CD4-positive, alpha-beta T cell treated with Interleukin-15 for 4 hours (primary cell): ENCODE measurements around the gene FHIT.

Experiments
- DNase-seq: peaks from one replicate; pipeline ENCODE4 v3.0.0-alpha.2; 2020; ENCODE audit warnings: low spot score

Gene FHIT

DNA sequence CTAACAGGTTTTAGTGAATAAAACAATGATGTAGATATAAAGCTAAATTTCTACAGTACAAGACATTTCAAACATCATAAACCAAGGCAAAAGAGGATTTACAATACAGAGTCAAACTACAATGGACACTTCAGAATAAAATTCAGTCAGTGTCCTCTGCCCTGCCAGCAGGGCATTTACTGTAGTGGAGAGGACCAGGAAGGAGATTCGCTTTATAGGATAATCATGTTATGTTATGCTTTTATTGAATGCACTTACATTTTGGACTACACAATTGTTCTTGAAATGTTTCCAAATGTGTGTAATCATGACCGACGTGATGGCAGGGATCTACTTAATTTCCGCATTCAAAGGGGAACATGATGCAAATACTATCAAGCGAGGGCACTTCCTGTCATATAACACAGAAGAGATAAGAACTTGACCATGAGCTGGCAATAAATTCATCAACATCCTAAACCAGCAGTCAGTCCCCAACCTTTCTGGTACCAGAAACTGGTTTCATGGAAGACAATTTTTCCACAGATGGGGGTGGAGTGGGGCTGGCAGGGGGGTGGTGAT is 925.6 kb downstream of the FHIT start:
- no peak for DNase-seq

DNA sequence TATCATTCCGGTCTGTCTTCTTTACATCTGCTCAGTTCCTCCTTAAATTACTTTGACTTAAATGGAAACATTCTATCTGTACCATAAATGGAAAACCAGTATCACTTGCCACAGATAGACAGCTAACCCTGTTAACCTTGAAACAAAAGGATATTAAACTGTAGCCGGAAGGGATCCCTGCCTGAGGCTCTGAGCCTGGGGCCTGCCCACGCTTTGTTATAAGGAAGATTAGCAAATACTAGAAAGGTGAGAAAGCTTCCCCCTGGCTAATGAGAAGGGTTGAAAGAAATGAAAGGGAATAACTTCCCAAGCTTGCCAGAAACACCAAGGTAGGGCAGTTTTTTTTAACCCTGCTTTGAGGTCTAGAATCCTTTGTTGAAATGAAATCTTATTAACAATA is 927.6 kb downstream of the FHIT start:
- DNase-seq: no peak

DNA sequence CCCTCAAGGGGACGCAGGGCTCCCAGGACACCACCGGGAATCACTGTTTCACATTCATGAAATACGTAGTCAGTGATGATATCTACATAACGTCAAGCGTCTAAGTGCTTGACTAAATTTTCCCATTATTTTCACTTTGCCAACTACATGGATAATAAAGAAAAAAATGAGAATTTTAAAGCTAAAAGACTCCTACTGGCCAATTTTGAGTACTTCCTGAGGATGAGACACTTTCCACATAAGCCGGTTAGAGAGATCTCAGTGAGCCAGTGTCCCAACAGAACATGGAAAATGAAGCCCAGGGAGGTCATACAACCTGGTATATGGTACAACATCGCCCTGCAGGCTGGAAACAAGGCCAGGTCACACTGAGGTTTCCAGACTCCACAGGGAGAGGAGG is 928.1 kb downstream of the FHIT start:
- DNase-seq: no peak

DNA sequence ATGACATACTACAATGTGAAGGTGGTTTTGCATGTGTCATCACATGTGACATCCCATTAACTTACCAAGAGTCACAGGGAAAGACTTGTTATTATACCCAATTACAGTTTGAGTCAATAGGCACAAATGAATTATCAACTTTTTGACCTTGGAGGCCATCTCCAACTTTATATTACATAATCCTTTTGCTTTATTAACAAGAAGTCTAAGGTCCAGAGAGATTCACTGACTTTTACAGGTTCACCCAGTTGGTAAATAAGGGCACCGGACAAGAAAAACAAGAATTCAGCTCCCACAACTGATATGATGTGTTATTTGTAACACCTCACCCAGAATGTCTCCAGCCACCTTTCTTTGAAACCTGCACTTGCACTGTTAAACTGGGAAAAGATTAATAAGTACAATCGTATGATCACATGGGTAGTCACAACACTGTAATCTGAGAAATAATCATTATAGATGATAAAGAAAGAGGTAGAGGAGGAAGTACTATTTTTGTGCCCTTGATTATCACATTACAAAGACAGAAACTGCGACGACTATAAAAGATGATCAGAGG is 928.9 kb downstream of the FHIT start:
- DNase-seq: no peak

DNA sequence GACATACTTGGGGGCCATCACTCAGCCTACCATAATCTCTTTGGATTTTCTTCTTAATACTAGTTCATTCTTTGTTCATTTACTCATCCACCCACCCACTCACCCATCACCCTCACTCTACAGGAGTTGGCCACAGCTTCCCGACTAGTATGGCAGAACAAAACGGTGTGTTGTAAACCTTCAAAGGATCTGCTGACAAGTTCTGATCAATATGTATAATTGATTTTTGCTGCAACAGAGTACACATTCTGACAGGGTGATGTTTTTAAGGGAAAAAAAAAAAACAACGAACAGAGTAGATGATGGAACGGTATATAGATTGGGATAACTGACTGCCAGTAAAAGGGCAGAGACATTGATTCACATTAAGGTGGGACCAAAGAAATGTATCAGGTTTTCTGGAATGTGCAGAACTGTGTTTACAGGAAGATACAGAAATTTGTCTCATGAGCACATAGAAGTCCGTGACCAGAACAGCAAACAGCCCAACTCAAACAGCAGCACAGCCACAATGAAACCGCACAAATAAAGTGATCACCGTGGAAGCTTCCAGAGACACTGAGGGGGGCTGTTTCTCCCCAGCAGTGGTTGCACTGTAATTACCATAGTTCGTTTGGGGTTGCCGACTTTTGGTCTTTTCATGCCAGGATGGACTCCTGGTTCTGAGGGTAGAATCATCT is 931.9 kb downstream of the FHIT start:
- no peak for DNase-seq

DNA sequence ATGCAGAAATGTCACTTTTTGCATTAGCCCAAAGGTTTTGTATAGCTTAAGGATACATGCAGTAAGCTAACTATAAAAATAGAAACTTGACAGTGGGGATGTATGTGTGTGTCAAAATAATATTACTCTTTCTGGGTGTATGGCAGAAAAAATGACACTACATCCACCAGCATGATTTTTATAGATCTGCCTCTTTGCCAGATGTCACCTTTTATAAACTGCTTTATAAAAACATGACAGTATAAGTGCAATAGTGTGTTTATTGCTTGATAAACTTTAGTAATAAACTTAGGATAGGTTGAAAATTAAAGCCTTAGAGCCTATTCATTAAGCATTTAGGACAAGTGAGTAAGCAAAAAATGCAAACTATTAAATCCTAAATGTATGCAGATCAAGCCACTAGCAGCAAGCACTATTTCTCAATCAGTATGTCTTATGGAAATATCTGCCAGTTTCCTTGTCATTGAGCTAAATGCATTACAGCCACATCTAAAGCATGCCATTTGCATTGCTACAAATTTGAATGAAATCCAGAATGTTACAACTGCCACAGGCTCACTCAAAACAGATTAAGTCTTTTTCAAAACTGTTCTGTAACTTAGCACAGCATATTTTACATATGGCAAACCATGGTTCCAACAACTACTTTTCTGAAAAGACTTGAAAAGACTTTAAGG is 935.0 kb downstream of the FHIT start:
- DNase-seq: no peak

DNA sequence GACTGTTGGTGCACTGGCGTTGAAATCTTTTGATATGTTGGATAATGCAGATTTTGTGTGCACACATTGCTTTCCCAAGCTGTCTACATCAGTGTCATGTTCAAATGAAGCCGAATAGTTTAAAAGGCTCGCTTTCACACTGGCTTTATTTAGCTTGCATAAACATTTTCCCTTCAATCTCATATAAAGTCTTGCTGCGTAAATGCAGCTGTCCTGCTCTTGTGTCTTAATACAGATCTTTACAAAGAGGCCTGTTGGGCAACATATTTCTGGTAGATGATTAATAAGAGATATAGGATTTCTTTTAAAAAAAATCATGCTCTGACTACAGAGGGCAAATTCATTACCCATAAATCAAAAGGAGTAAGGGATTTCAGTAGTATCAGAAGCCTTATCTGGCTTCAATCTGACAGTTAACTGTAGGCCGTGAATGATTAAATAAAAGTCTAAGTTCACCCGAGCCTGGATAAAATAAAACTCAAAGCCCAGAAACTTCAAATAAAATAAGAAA is 937.2 kb downstream of the FHIT start:
- DNase-seq: no peak

DNA sequence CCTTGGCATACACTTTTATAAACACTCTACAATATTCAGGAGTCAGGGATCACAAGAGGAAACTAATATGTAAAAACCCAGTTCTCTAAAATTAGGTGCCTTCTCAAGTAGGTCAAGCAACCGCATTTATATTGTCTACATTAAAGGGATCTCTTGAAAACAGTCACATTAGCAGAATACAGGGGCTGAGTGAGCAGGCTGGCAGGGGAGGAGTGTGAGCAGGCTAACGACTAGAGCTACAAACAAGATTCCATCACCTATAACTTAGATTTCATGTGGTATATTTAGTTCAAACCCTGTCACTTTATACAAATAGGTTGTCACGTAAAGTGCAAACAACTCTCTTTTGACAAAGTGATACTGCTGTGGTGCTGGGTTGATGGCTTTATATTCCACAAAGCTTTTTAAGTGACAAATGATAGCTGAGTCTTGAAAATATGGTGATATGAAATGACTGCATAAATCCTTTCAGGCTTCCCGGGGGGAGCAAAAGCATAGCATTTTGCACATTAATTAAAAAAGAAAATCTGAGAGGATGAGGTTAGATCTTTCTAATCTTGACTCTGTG is 937.9 kb downstream of the FHIT start:
- no peak for DNase-seq

DNA sequence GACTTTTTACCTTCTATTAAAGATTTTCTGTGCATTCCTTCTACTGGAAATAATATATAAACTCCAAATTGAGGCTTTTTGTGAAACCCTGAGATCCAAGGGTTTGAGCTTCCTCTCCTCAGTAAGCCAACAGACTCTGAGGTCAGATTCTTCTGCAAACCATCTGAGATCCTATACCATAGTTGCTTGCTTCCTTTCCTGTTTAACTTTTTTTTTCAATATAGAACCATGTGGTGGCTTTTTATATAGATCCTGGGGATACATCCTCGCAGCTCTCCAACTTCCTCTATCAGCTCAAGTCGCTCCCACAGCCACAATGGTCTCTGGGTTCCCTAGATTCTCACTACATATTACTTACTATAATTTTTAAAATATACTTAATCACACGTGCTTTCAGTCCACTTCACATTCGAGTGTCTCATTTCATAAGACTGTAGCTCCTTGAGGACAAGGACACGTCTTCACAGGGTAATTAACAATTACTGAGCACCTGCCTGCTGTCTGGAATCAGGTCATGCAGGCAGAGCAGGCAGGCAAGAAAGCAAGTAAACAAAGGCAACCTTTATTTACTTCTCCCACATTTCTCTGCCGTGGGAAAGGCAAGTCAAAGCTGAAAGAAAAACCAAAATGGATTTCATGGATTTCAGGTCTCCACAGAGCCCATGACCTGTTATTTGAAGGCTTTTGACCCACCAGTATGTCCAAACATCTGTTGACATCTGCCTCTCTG is 941.5 kb downstream of the FHIT start:
- no peak for DNase-seq

DNA sequence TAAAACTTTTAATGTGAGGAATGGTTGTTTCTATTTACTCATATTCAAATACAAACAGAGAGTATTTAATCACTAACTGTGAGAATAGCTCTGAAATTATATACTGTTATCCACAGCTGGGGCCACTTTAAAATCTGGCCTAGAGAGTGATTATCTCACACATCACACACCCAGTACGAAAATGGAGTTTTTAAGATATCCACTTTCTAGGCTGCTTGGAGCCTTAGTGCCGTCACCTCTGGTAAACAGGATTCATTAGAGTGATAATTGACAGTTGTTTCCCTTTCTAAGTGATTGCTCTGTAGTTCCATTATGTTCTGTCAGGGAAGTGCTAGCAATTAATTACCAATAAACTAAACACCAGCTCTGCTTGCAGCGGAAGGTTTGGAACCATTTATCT is 942.4 kb downstream of the FHIT start:
- DNase-seq: no peak

DNA sequence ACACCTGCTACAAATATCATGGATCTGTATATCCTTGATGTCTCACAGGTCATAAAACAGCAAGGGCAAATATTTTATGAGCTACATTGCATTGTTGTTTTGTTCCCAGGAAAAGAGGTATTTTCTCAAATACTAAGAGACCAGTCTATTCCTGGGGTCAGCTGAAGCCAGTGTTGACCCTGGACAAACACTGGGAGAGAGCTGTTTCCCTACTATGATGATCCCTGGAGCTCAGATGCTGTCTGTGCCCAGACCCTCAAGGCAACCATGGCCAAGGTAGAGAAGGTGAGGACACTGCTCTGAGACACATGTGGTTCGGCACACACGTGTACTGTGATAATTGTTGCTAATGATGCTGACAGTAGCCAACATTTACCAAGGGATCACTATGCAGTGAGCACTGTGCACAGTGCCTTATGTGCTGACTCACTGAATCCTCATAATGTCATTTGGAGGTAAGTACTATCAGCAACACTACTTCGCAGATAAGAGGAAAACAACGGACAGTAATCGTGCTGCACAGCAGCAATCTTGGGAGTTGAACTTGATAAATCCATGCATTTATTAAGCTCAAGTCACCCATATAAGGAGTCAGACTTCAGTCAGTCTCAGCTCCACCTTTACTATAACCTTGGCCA is 943.6 kb downstream of the FHIT start:
- no peak for DNase-seq

DNA sequence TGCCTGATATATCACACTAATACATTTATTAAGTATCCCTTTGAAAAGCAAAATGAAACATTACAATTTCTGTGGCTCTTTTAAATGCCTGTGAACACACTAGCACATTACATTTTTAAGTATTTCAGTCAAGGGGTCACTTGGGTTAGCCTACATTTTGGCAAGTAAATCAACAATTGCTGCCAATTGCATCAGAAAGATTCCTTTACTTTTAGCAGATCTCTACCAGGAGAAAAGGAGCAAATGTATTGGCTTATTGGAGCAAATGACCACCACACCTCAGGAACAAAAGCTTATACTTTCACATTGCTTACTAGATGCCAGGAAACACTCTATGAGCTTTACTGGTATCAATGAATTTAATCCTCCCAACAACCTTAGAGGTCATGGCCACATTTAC is 947.1 kb downstream of the FHIT start:
- DNase-seq: no peak

DNA sequence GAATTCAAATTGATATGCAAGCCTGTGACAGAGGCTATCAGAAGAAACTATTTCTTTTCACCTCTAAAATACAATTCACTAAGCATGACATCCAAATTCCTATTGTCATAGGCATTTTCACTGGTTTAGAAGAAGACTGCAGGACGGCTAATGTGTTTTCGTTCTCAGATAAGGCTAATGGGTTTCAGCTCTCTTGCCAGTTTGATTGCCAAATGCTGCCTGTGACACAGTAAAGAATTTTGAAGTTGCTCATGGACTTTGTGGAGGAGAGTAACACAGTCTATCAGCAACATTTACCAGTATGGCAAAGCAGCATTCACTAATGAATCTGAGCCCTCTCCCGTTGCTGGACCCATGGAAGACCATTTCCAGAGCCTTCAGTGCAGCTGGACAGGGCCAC is 948.1 kb downstream of the FHIT start:
- DNase-seq: no peak

DNA sequence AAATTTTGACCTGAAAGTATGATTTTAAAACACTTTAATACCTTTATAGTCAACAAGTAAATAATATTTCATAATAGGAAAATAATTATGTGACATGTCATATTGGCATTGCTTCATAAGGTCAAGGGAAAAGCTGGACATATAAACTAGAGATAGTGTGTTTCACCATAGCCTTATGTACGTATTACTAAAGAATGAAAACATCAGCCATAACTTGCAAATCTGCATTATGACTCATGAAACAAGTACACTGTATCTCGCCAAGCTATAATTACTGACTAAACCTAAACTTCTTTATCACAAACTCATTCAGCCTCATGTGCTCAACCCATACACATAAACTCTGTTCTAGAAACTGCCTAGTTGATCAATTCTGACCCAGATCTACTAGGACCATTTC is 950.1 kb downstream of the FHIT start:
- no peak for DNase-seq

DNA sequence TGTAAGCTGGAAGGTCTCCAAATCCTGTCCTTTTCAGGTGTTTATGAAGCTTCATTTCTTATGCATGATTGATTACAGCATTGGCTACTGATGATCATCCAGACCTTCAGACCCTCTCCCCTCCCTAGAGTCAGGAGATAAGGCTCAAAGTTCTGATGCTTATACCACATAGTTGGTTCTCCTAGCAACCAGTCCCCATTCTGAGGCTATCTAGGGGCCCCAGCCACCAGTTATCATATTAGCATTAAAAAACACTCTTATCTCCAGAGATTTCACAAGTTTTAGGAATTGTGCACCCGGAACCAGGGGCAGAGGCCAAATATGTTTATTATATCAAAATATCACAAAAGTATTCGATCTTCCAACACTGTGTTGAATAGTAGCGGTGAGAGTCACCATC is 953.1 kb downstream of the FHIT start:
- DNase-seq: no peak

DNA sequence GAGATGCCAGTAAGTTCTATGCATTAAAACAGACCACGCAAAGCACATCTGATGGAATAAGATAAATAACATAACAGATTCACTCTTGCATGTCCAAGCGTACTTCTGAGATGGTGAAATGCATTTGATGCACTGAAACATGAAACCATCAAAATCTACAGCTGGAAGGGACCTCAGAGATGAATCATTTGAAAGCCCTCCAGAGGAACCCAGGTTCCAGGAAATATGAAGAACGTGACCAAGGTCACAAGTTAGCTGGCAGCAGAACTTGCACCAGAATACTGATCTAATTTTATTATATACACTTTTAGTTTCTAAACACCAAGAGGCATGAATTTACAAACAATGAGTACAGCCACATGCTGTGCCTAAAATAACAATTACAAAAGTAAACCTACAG is 957.1 kb downstream of the FHIT start:
- no peak for DNase-seq

DNA sequence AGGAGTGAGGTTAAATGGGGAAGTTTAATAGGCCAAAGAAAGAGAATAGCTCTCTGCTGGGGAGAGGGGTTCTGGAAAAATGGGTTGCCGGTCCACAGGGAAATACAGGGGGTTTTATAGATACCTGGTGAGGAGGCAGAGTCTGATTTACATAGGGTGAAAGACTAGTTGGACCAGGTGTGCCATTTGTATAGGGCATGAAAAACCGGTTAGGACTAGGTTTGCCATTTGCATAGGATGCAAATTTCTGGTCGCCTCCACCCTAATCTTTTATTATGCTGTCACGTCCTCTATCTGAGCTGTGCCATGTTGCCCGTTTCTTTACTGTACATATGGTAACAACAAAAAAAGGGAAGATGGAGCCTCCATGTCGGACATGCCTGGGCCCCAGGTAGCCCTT is 960.1 kb downstream of the FHIT start:
- DNase-seq: no peak

DNA sequence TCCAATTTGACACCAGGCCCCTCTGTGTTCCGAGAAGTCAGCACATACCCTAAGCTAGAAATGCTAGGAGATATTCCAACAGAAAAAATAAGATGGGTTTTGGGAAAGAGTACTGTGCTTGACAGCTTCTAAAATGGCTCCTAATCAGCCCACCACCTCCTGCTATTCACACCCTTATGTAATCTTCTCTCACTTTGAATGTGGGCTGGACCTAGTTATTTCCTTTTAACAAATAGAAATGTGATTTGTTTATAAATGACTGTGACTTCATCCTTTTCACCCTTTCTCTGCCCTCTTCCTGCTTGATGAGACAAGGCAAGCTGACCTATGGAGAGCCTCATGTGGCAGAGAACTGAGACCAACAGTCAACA is 961.1 kb downstream of the FHIT start:
- no peak for DNase-seq

DNA sequence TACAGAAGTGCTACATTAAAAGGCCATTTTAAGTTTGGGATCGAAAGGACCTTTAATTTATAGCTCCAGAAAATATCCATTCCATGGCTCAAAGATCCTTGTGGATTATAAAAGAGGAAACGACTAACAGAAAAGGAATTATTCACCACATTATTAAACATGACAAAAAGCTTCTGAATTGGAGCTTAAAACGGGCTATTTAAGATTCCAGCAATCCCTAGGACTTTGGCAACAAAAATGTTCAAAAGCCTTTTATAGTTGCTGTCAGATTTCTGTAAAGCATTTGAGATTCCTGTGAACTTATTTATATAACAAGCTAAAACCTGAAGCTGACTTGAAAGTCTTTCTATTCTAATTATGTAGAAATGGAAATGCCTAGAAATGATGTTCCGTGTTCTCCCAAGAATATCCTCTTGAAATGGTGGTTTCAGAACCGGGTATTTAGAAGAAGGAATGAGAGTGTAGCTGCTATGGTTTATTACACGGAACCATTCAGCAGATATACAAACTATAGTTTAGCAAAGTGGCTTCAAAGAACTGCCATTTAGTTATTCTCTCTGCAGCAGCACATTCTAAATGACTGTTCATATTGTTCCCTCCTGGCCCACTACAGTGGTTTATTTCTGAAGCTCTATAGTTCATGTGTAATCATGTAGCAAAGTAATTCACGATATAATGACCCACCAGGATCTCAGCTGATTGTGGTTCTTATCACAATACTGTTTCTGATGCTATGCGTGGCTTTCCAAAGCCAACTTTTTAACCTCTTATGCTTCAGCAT is 961.7 kb downstream of the FHIT start:
- no peak for DNase-seq

DNA sequence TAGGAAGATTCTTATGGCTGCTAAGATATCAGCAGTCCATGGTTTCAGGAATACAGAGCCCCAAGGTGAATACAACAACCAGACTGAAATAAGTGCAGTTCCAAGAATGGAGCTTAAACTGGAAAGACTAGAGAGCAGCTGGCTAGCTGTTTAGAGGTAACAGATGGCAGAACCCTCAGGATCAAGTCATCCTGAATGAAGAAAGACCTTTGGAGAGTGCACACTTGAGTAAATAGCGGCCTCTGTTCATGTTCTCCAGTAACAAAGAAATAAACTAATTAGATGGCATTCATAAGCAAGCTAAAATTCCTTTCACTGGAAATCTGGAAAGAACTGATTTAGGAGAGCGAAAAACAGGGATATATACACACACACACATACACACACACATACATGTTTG is 968.4 kb downstream of the FHIT start:
- DNase-seq: no peak

DNA sequence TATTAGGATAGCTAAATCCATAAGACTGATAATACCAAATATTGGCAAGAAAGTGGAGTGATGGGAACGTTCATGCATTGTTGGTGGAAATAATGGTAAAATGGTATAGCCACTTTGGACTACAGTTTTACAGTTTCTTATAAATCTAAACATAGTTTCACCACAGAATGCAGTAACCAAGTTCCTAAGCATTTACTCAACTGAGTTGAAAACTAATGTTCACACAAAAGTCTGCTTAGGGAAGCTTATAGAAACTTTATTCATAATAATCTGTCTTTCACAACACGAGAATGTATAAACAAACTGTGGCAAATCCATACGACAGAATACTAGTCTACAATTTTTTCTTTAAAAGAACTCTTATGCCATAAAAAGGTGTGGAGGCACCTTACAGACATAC is 969.3 kb downstream of the FHIT start:
- DNase-seq: no peak
